Ureter (tissue), 1 donor: ENCODE measurements around the gene PMF1. TPM values are rescaled to one million over a fixed set of nuclear protein-coding genes. Genes with fewer than 3 reads are reported as not detected.

Experiments
- DNase-seq: peaks from one replicate; pipeline ENCODE4 v3.0.0-alpha.2; 2020; ENCODE audit warnings: low spot score
- total RNA-seq: library from RNA; stranded (reverse); gene quantifications from one replicate; pipeline ENCODE4 v1.2.4, GENCODE V29; 2023
- donor health status: DM: yes; HTN: yes; CAD: no.

PMF1 gene
- total RNA-seq, 1 donor from 2014 or later: 59.3 TPM

GRCh38 chr1:156236164-156236563 is 23.4 kb downstream of the PMF1 start:
- no peak for DNase-seq

- no peak for DNase-seq
Observed at GRCh38 chr1:156238248-156238647, 25.4 kb downstream of the PMF1 start.

GRCh38 chr1:156241311-156241811 is 28.6 kb downstream of the PMF1 start:
- no peak for DNase-seq

- no peak for DNase-seq
Observed at GRCh38 chr1:156241926-156242325, 29.1 kb downstream of the PMF1 start, which contains the start of gene BGLAP. TSS of gene BGLAP (plus strand) at chr1:156242184. CDS start at chr1:156242232, 48 bp downstream.

- no peak for DNase-seq
Observed at GRCh38 chr1:156242738-156243137, 29.9 kb downstream of the PMF1 start.

DNA sequence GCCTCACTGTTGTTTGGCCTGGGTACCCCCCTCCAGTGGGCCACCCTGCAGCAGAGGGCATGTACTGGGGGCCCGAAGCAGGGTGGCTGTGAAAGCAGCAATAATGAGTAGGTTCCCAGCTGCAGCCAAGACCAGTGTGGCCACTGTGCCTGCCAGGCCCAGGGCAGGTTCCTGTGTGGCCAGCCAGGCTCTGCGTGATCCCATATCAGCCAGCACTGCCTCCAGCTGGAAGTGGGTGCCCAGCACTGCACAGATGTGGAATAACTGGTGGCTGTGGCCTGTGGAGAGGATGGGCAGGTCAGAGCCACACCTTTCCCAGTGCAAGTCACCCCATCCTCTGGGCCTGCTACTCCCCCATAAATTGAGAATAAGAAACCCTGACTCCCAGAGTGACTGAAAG is 31.3 kb downstream of the PMF1 start:
- no peak for DNase-seq

- DNase-seq: no peak
Observed at GRCh38 chr1:156244712-156245111, 31.9 kb downstream of the PMF1 start.

DNA sequence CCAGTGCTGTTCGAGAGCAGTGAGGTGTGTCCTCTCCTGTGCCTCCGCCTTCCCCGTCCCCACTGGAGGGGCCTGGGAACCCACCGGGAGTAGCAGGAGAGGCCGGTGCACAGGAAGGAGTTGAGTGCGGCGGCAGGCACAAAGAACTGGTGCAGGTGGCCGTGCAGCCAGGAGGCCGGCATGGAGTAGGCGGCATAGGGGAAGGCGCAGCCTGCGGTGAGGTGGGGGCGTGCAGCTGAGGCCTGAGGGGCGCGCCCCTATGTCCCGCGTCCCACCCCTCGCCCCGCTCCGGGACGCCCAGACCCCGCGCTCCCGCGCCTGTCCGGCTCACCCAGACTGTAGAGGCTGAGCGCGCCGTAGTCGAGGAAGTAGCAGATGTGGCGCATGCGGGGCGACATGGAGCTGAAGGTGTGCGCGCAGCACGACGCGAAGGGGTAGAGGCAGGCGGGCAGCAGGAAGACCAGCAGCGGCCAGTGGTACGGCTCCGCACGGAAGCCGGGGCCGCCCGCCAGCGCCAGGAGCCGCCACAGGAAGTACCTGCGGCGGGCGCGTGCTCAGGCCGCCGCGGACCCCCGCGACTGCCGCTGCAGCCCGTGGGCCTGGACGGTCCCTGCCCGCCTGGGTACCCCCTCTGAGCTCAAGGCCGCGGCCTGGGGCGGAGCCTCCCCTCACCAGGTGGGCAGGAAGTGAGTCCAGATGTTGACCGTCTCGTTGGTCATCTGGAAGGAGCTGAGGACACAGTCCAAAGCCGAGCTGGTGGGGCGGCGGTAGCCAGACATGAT is 32.8 kb downstream of the PMF1 start:
- no peak for DNase-seq

DNA sequence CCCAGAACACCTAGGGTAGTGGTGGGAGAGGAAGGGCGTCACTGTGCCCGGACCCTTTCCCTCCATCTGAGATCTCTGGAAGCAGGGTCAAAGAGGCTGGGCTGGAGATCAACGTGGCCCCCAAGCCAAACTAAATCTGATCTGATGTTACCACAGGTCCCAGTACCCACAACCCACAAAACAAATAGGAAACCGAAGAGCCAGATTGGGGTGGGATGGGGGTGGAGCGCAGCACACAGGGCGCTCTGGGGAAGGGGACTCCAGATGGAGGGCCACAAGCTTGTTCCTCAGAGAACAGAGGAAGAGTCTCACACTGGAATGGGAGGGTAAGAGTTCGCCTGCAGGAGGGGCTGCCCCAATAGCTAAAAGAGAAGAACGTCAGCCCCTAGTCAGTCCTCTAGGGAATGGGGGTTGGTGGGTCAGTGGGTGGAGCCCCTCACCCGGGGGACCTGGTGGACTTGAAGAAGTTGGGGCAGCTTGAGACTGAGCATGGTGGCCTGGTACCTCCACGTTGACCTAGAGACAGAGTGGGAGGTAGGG is 33.5 kb downstream of the PMF1 start:
- DNase-seq: no peak

DNA sequence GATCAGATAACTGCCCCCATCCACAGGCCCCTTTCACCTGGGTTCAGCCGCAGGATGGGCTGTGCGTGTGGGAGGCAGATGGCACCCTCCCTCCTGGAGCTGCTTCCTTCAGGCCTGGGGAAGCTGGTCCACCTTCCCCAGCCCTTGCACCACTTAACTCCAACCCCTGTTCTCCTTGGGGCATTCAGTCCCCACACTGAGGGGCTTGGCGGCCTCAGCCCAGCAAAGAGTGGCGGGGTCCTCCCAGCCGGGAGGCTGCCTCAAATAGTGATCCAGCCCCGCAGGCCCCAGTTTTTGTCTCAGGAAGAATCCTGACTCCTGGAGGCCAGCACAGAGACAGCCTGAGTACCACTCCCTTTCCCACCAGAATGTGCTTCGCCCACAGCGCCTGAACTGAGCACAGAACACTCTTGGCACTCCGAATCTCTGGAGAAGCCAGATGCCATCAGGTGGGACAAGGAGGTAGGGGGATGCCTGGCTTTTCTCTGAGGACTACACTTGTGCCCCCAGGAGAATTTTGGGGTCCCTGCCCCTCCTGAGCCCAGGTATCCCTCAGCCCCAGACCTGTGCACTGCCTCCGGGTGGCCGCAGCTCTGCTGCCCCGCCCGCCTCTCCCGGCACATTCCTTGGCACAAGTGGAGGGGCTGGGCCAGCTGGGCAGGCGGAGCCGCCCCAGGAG is 34.1 kb downstream of the PMF1 start:
- DNase-seq: no peak

DNA sequence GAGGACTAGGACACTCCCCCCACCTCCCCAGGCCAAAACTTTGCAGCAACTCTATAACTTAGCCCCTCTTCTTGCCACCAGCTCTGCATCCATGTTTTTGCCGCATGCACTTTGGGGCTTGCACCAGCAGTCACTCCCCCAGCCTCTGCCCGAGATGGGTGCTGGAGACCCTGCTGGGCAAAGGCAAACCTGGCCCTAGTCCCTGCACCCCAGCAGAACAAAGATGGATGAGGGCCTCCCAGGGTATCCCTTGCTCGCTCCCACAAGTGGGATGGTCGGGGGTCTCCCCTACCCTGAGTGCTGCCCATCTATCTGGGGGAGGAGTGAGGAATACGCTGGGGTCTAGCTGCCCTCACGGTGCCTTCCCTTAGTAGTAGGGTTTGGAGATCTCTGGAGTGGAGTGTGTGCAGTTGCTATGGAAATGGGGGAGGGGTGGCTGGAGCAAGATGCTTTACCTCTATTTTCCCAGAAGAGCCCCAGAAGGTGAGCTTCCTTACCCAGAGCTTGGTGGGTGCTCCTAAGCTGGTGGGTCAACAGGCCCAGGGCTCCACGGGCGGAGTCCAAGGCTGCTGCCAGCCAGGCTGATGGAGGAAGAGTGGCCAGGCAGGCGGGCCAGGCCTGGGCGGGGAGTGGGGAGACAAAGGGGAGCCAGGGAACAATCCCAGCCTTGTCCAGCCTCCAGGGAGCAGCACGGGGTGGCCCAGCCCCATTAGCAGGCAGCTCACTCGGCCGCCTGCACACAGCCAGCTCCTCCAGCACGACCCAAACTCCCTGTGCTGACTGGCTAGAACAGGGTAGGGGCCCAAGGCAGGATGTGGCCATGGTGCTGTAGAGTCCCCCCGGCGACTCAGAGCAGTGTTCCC is 34.9 kb downstream of the PMF1 start, which contains the start of gene PAQR6:
TSS of gene PAQR6 (minus strand) at position 597 of the 863 bp plus-strand sequence. CDS start 1,325 bp downstream, outside the sequence.
- DNase-seq: no peak

- no peak for DNase-seq
Observed at GRCh38 chr1:156248323-156248683, 35.5 kb downstream of the PMF1 start.

DNA sequence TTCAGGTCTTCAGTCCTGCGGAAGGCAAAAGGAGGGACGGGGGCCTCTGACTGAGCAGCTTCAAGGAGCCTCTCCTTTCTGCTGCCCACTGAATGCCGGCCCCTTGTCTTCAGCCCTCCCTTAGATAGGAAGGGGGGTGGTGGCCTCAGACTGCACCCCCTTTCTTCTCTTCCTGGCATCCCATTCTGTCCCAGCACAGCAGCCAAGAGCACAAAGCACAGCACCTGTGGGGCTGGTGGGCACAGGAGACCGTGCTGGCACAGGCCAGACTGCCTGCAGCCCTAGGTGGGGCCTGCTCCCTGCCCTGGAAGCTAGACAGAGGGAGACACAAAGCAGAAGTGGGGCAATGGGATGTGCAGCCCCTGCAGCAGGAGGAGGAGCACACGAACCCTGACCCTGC is 36.8 kb downstream of the PMF1 start:
- DNase-seq: no peak

DNA sequence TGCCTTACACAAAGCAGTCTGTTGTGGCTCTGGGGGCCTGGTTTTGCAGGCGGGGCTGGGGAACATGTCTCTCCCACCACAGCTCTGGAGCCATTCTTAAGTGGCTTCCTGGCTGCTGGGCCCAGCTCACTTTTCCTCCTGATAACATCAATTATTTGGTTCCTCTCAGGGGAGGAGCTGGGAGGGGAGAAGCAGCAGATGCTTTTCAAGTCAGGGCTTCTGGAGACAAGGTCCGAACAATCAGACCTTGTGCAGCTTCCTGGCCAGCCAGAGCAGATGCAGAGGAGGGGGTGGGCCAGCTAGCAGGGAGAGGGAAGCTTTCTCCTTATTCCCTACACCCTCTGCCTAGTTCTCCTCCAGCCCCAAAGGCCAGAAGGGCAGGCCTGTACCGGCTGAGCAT is 38.7 kb downstream of the PMF1 start:
- DNase-seq: no peak

DNA sequence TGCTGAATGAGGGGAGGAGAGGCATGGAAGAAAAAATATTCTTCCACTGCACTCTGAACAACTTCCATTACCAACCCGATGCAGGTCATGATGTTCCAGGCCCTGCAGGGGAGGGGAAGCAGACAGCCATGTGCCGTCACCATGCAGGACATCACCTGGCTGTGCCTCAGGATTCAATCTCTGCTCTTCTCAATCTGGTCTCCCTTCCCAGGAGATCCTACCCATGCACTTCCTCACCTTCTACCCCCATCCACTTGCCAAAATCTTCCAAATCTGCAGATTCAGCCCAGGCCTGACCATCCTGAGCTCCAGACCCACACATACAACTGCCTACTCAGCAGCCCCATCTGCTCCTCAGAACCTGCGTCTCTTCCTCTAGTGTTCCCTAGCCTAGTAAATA is 40.8 kb downstream of the PMF1 start:
- no peak for DNase-seq

DNA sequence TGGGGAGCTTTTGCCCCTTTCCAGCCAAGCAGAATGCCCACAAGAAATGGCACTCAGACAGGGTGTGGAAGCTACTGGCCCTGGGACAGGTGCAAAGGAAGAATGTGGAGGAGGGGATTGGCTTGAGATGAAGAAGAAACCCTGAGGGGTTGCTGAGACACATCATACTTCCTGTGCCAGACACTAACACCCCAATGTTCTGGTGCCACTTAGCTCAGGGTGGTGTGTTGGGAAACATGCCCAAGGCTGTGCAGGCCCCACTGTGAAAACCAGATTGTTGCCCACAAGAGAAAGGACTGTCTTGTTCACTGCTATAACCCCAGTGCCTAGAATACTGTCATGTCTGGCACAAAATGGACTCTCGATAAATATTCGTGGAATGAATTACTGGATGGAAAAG is 44.9 kb downstream of the PMF1 start:
- DNase-seq: no peak

DNA sequence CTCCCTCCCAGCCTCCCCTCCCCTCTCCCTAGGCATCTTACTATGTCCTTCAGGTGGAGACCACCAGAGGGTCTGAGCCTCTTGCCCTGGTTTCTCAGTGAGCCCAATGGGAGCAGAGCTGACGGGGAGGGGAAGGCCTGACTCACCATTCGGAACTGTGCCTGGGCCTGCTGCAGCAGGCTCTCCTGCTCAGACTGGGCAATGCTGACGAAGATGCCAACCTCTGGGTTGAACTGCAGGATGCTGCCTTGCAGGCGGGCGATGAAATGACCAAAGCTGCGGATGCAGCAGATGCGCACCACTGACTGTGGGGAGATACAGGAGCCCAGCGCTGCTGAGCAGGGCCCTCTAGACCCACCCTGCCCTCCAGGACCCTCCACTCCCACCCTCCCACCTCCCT is 46.1 kb downstream of the PMF1 start:
- DNase-seq: no peak

DNA sequence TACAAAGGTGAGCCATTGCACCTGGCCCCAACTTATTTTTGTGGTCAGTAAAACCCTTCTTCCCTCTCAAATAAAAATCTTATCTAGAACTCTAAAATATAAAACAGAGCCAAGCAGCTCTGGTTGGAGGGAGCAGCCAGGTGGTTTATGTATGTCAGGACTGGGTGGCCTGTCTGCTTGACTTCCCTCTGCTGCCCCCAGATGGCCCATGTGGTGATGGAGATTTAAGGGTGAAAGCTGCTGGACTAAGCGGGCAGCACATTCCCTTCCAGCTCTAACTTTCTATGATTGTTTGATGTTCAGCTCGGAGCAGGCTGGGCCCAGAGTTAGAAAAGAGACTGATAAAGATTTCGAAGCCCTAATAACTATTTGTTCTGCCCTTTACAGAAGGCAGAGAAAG is 47.0 kb downstream of the PMF1 start:
- no peak for DNase-seq

DNA sequence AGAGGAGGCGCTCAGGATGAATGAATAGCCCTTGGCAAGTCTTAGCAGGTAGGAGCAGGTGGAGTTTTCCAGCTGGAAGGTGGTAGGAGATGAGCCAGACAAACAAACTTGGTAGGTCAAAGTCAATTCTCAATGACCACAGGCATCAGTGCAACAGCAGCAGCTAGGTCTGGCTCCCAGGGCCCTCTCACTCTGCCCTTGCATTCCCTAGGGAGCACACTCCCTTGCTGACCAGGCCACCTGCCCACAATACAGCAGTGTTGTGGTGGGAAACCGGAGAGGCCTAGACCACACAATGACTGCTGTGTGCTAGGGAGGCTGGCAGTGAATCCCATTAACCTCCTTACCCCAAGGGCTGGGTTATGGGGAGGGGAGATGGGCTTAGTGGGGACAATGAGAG is 48.1 kb downstream of the PMF1 start:
- DNase-seq: no peak

GRCh38 chr1:156262461-156263287 is 49.9 kb downstream of the PMF1 start:
- DNase-seq: no peak

GRCh38 chr1:156263288-156263655 is 50.5 kb downstream of the PMF1 start:
- no peak for DNase-seq
